Measurements from ENCODE around the gene NGDN.

The NGDN gene

GRCh38 chr14:23486036-23486435 is 16.5 kb downstream of the NGDN start:
- H3K27me3 ChIP-seq (ENCODE audit: insufficient read depth, poor library complexity, severe bottlenecking), result no peaks in the 10 kb centered on the region
- no peak for DNase-seq (ENCODE audit: low read depth in 1 of 2, low spot score in 1 of 2)
- no peak overlapping the region for H3K27ac ChIP-seq (replicated peaks)
- TF ChIP-seq SPI1 (IDR thresholded peaks at IDR 0.05; ENCODE audit: borderline replicate concordance, low read depth) (no peak), POLR2AphosphoS5 (IDR thresholded peaks at IDR 0.05; ENCODE audit: low read depth) (no peak), CTCF (IDR thresholded peaks at IDR 0.05; ENCODE audit: insufficient read depth, low read length) (no peak), REST (IDR thresholded peaks at IDR 0.05; ENCODE audit: insufficient replicate concordance, low read depth) (no peak), GABPA (IDR thresholded peaks at IDR 0.05; ENCODE audit: low read depth) (no peak)
- no peak overlapping the region for H3K4me3 ChIP-seq (replicated peaks; ENCODE audit: insufficient read depth, low read length)

- H3K27ac ChIP-seq (replicated peaks), result no peak overlapping the region
- no peak for TF ChIP-seq GABPA (IDR thresholded peaks at IDR 0.05; ENCODE audit: low read depth)
- TF ChIP-seq REST (IDR thresholded peaks at IDR 0.05; ENCODE audit: insufficient replicate concordance, low read depth), result no peak
- no peak for TF ChIP-seq CTCF (IDR thresholded peaks at IDR 0.05; ENCODE audit: insufficient read depth, low read length)
- TF ChIP-seq SPI1 (IDR thresholded peaks at IDR 0.05; ENCODE audit: borderline replicate concordance, low read depth), result no peak
- no peak for TF ChIP-seq POLR2AphosphoS5 (IDR thresholded peaks at IDR 0.05; ENCODE audit: low read depth)
- no peaks in the 10 kb centered on the region for H3K27me3 ChIP-seq (ENCODE audit: insufficient read depth, poor library complexity, severe bottlenecking)
- no peak overlapping the region for H3K4me3 ChIP-seq (replicated peaks; ENCODE audit: insufficient read depth, low read length)
- no peak for DNase-seq (ENCODE audit: low read depth in 1 of 2, low spot score in 1 of 2)
Observed at GRCh38 chr14:23487216-23487615, 17.7 kb downstream of the NGDN start.

GRCh38 chr14:23492618-23493272 is 23.2 kb downstream of the NGDN start:
- no peak overlapping the region for H3K27ac ChIP-seq (replicated peaks)
- no peak for DNase-seq (ENCODE audit: low read depth in 1 of 2, low spot score in 1 of 2)
- no peaks in the 10 kb centered on the region for H3K27me3 ChIP-seq (ENCODE audit: insufficient read depth, poor library complexity, severe bottlenecking)
- TF ChIP-seq GABPA (IDR thresholded peaks at IDR 0.05; ENCODE audit: low read depth), result no peak
- no peak for TF ChIP-seq CTCF (IDR thresholded peaks at IDR 0.05; ENCODE audit: insufficient read depth, low read length)
- no peak for TF ChIP-seq REST (IDR thresholded peaks at IDR 0.05; ENCODE audit: insufficient replicate concordance, low read depth)
- no peak for TF ChIP-seq POLR2AphosphoS5 (IDR thresholded peaks at IDR 0.05; ENCODE audit: low read depth)
- no peak for TF ChIP-seq SPI1 (IDR thresholded peaks at IDR 0.05; ENCODE audit: borderline replicate concordance, low read depth)
- no peak overlapping the region for H3K4me3 ChIP-seq (replicated peaks; ENCODE audit: insufficient read depth, low read length)

Measured in HL-60 (cell line).